ENCODE results near the gene KSR2. TPM values are rescaled to one million over a fixed set of nuclear protein-coding genes. Genes with fewer than 3 reads are reported as not detected.

KSR2 gene
- total RNA-seq, 1 donor from 2014 or later = 0.30 TPM

GRCh38 chr12:117498880-117499279, 469.9 kb downstream of the KSR2 start:
- no peak for DNase-seq (ENCODE audit: low spot score)
- no peaks in the 10 kb centered on the region for H3K27me3 ChIP-seq
- H3K27ac Mint-ChIP-seq = no peak overlapping the region
- H3K36me3 ChIP-seq = no peaks in the 10 kb centered on the region
- peaks cover 14% of the 10 kb centered on the region for H3K4me1 Mint-ChIP-seq
- H3K9me3 Mint-ChIP-seq = no peaks in the 10 kb centered on the region
- H3K9ac ChIP-seq = no peak overlapping the region
- peaks cover 2% of the 10 kb centered on the region for H3K27me3 Mint-ChIP-seq (ENCODE audit: insufficient read depth, low read depth)
- peaks cover 7% of the 10 kb centered on the region for H3F3A ChIP-seq (ENCODE audit: low read depth)
- no peaks in the 10 kb centered on the region for H4K20me1 ChIP-seq (ENCODE audit: low read depth)
- no peak overlapping the region for H2AFZ ChIP-seq (replicated peaks)
- TF ChIP-seq EZH2 (IDR thresholded peaks at IDR 0.05) (no peak), CTCF (IDR thresholded peaks at IDR 0.05) (no peak), EZH2phosphoT487 (IDR thresholded peaks at IDR 0.05) (no peak)
- H3K4me1 ChIP-seq = peaks cover 29% of the 10 kb centered on the region
- no peak overlapping the region for H3K4me3 ChIP-seq
- no peaks in the 10 kb centered on the region for H3K9me3 ChIP-seq (ENCODE audit: low read depth)
- no peak overlapping the region for H3K4me2 ChIP-seq
- no peak overlapping the region for H3K4me3 Mint-ChIP-seq
- H3K79me2 ChIP-seq (ENCODE audit: low read depth) = no peaks in the 10 kb centered on the region
- H3K36me3 Mint-ChIP-seq = no peaks in the 10 kb centered on the region
- H3K27ac ChIP-seq = no peak overlapping the region

- no peak overlapping the region for H3K27ac ChIP-seq
- no peak overlapping the region for H3K4me3 Mint-ChIP-seq
- peaks cover 2% of the 10 kb centered on the region for H3K9me3 Mint-ChIP-seq
- no peak overlapping the region for H2AFZ ChIP-seq (replicated peaks)
- H3K4me3 ChIP-seq = no peak overlapping the region
- H4K20me1 ChIP-seq (ENCODE audit: low read depth) = no peaks in the 10 kb centered on the region
- peaks cover 2% of the 10 kb centered on the region for H3K27me3 Mint-ChIP-seq (ENCODE audit: insufficient read depth, low read depth)
- H3K27ac Mint-ChIP-seq = no peak overlapping the region
- no peaks in the 10 kb centered on the region for H3K79me2 ChIP-seq (ENCODE audit: low read depth)
- H3K36me3 Mint-ChIP-seq = no peaks in the 10 kb centered on the region
- peak overlapping the region; percentile 31 for H3K4me2 ChIP-seq
- H3K9me3 ChIP-seq (ENCODE audit: low read depth) = no peaks in the 10 kb centered on the region
- H3F3A ChIP-seq (ENCODE audit: low read depth) = peaks cover 7% of the 10 kb centered on the region
- peak; percentile 49 for DNase-seq (ENCODE audit: low spot score)
- no peak overlapping the region for H3K9ac ChIP-seq
- H3K4me1 ChIP-seq = peaks cover 29% of the 10 kb centered on the region
- no peak for TF ChIP-seq EZH2 (IDR thresholded peaks at IDR 0.05)
- TF ChIP-seq EZH2phosphoT487 (IDR thresholded peaks at IDR 0.05) = no peak
- no peak for TF ChIP-seq CTCF (IDR thresholded peaks at IDR 0.05)
- no peaks in the 10 kb centered on the region for H3K27me3 ChIP-seq
- H3K36me3 ChIP-seq = no peaks in the 10 kb centered on the region
- peaks cover 14% of the 10 kb centered on the region for H3K4me1 Mint-ChIP-seq
These were observed 470.5 kb downstream of the KSR2 start for GRCh38 chr12:117498256-117498655.

- Mint-ChIP-seq H3K9me3 (peaks cover 2% of the 10 kb centered on the region), H3K27me3 (ENCODE audit: insufficient read depth, low read depth) (peaks cover 2% of the 10 kb centered on the region), H3K27ac (peak overlapping the region; percentile 57), H3K4me1 (peaks cover 14% of the 10 kb centered on the region), H3K36me3 (no peaks in the 10 kb centered on the region), H3K4me3 (no peak overlapping the region)
- DNase-seq (ENCODE audit: low spot score) = no peak
- H3K9ac ChIP-seq = no peak overlapping the region
- H3F3A ChIP-seq (ENCODE audit: low read depth) = peaks cover 7% of the 10 kb centered on the region
- H3K4me1 ChIP-seq = peaks cover 29% of the 10 kb centered on the region
- no peak overlapping the region for H3K27ac ChIP-seq
- no peaks in the 10 kb centered on the region for H3K36me3 ChIP-seq
- H2AFZ ChIP-seq (replicated peaks) = no peak overlapping the region
- TF ChIP-seq EZH2 (IDR thresholded peaks at IDR 0.05) (no peak), CTCF (IDR thresholded peaks at IDR 0.05) (no peak), EZH2phosphoT487 (IDR thresholded peaks at IDR 0.05) (no peak)
- H3K9me3 ChIP-seq (ENCODE audit: low read depth) = no peaks in the 10 kb centered on the region
- no peak overlapping the region for H3K4me3 ChIP-seq
- no peak overlapping the region for H3K4me2 ChIP-seq
- no peaks in the 10 kb centered on the region for H3K79me2 ChIP-seq (ENCODE audit: low read depth)
- no peaks in the 10 kb centered on the region for H4K20me1 ChIP-seq (ENCODE audit: low read depth)
- no peaks in the 10 kb centered on the region for H3K27me3 ChIP-seq
These were observed 471.4 kb downstream of the KSR2 start for GRCh38 chr12:117497407-117497806.
